HepG2 (cell line): ENCODE data around the gene LRRC40. TPM values are rescaled to one million over a fixed set of nuclear protein-coding genes. Genes with fewer than 3 reads are reported as not detected.
A peak's percentile ranks its signal among the peaks of the same experiment; 100 is the strongest.

Source experiments
- ATM ChIP-seq: fragments of 450-650 bp; IDR thresholded peaks from 2 replicates; pipeline ENCODE4 v1.7.1; 2017; ENCODE audit warnings: mild to moderate bottlenecking, borderline replicate concordance
- DNMT3B ChIP-seq: conservative IDR thresholded peaks from 2 replicates; pipeline ENCODE4 v1.6.1; 2016; ENCODE audit warnings: missing biosample characterization, control low read depth
- FOXK1 ChIP-seq: sonication (generic); formaldehyde crosslinking; IDR thresholded peaks from 2 replicates; pipeline ENCODE4 v1.4.0; 2020; ENCODE audit warnings: low read depth, missing genetic modification reagents, borderline replicate concordance
- MEF2D ChIP-seq: sonication (generic); formaldehyde crosslinking; IDR thresholded peaks from 2 replicates; pipeline ENCODE4 v1.5.1; 2020; ENCODE audit warnings: mild to moderate bottlenecking, missing genetic modification reagents
- NKX3-1 ChIP-seq: sonication (generic); formaldehyde crosslinking; IDR thresholded peaks from 2 replicates; pipeline ENCODE4 v1.5.0; 2020; ENCODE audit warnings: missing genetic modification reagents
- ZFP62 ChIP-seq: sonication (generic); formaldehyde crosslinking; IDR thresholded peaks from 2 replicates; pipeline ENCODE4 v1.4.0; 2020; ENCODE audit warnings: missing genetic modification reagents
- ZHX2 ChIP-seq, 2 experiments: sonication (generic) in 1 of 2; formaldehyde crosslinking in 1 of 2; IDR thresholded peaks; 2 replicates each; pipeline versions ENCODE4 v1.6.1 to v1.9.0; 2014 to 2022; ENCODE audit warnings: antibody characterized with exemption in 1 of 2, borderline replicate concordance in 1 of 2, inconsistent platforms in 1 of 2, low read depth in 1 of 2, missing genetic modification reagents in 1 of 2
- ZNF598 ChIP-seq: sonication (generic); formaldehyde crosslinking; IDR thresholded peaks from 2 replicates; pipeline ENCODE4 v1.5.1; 2020; ENCODE audit warnings: mild to moderate bottlenecking, missing genetic modification reagents, borderline replicate concordance
- polyA plus RNA-seq, 8 experiments: library from polyadenylated mRNA; depleted of rRNA in 3 of 8; stranded (reverse) in 7 of 8; unstranded in 1 of 8; fragments of >200 nt; fragmentation: Illumina TruSeq in 4 of 8; extraction: Trizol in 4 of 8; gene quantifications; 2 replicates each; pipeline versions ENCODE4 v1.2.1 to v1.2.3, GENCODE V29; 2011 to 2016; ENCODE audit warnings: low read depth in 4 of 8, missing spikeins in 1 of 8, mixed read lengths in 1 of 8; ENCODE audit not compliant: insufficient read depth in 1 of 8
- total RNA-seq, 5 experiments: library from RNA; depleted of rRNA; stranded (reverse); fragments of >200 nt; fragmentation: Illumina TruSeq; extraction: Trizol; gene quantifications; 2 replicates each; pipeline ENCODE4 v1.2.3, GENCODE V29; 2016; ENCODE audit warnings: low read depth in 1 of 5
- TF ChIP-seq, protein P1 (sequence below): sonication (generic); formaldehyde crosslinking; IDR thresholded peaks from 2 replicates; pipeline ENCODE4 v1.4.0; 2020; ENCODE audit warnings: missing genetic modification reagents
- TF ChIP-seq, protein P2 (sequence below): sonication (generic); formaldehyde crosslinking; IDR thresholded peaks from 2 replicates; pipeline ENCODE4 v1.4.0; 2020; ENCODE audit warnings: missing genetic modification reagents, borderline replicate concordance
- TF ChIP-seq, protein P3 (sequence below): sonication (generic); formaldehyde crosslinking; IDR thresholded peaks from 2 replicates; pipeline ENCODE4 v1.4.0; 2020; ENCODE audit warnings: missing genetic modification reagents

LRRC40 gene
- total and polyA plus RNA-seq, 2 of the 13 experiments (the other 11 are each of a cell fraction or from before 2014, with no cell fraction given): 10.3 to 32.7 TPM

GRCh38 chr1:70205434-70206118 lies at the start of gene LRRC40 (continued):
- TF ChIP-seq ZHX2 (IDR thresholded peaks at IDR 0.05; ENCODE audit: low read depth) (peak; percentile 91), ZHX2 (CRISPR knock-in tag; IDR thresholded peaks at IDR 0.05; ENCODE audit: borderline replicate concordance) (no peak), FOXK1 (peak; percentile 91), ATM (no peak), ZFP62 (CRISPR knock-in tag) (no peak), MEF2D (peak; percentile 89), ZNF598 (CRISPR knock-in tag) (peak; percentile 93), DNMT3B (CRISPR knock-in tag) (peak; percentile 72; the same call in 1 of the 2 replicates), NKX3-1 (CRISPR knock-in tag) (0 out of 2 replicates have a peak, but pooled peaks have one; percentile 55)
- TF ChIP-seq, protein P1, sequence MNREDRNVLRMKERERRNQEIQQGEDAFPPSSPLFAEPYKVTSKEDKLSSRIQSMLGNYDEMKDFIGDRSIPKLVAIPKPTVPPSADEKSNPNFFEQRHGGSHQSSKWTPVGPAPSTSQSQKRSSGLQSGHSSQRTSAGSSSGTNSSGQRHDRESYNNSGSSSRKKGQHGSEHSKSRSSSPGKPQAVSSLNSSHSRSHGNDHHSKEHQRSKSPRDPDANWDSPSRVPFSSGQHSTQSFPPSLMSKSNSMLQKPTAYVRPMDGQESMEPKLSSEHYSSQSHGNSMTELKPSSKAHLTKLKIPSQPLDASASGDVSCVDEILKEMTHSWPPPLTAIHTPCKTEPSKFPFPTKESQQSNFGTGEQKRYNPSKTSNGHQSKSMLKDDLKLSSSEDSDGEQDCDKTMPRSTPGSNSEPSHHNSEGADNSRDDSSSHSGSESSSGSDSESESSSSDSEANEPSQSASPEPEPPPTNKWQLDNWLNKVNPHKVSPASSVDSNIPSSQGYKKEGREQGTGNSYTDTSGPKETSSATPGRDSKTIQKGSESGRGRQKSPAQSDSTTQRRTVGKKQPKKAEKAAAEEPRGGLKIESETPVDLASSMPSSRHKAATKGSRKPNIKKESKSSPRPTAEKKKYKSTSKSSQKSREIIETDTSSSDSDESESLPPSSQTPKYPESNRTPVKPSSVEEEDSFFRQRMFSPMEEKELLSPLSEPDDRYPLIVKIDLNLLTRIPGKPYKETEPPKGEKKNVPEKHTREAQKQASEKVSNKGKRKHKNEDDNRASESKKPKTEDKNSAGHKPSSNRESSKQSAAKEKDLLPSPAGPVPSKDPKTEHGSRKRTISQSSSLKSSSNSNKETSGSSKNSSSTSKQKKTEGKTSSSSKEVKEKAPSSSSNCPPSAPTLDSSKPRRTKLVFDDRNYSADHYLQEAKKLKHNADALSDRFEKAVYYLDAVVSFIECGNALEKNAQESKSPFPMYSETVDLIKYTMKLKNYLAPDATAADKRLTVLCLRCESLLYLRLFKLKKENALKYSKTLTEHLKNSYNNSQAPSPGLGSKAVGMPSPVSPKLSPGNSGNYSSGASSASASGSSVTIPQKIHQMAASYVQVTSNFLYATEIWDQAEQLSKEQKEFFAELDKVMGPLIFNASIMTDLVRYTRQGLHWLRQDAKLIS (CRISPR knock-in tag): no peak
- TF ChIP-seq, protein P2, sequence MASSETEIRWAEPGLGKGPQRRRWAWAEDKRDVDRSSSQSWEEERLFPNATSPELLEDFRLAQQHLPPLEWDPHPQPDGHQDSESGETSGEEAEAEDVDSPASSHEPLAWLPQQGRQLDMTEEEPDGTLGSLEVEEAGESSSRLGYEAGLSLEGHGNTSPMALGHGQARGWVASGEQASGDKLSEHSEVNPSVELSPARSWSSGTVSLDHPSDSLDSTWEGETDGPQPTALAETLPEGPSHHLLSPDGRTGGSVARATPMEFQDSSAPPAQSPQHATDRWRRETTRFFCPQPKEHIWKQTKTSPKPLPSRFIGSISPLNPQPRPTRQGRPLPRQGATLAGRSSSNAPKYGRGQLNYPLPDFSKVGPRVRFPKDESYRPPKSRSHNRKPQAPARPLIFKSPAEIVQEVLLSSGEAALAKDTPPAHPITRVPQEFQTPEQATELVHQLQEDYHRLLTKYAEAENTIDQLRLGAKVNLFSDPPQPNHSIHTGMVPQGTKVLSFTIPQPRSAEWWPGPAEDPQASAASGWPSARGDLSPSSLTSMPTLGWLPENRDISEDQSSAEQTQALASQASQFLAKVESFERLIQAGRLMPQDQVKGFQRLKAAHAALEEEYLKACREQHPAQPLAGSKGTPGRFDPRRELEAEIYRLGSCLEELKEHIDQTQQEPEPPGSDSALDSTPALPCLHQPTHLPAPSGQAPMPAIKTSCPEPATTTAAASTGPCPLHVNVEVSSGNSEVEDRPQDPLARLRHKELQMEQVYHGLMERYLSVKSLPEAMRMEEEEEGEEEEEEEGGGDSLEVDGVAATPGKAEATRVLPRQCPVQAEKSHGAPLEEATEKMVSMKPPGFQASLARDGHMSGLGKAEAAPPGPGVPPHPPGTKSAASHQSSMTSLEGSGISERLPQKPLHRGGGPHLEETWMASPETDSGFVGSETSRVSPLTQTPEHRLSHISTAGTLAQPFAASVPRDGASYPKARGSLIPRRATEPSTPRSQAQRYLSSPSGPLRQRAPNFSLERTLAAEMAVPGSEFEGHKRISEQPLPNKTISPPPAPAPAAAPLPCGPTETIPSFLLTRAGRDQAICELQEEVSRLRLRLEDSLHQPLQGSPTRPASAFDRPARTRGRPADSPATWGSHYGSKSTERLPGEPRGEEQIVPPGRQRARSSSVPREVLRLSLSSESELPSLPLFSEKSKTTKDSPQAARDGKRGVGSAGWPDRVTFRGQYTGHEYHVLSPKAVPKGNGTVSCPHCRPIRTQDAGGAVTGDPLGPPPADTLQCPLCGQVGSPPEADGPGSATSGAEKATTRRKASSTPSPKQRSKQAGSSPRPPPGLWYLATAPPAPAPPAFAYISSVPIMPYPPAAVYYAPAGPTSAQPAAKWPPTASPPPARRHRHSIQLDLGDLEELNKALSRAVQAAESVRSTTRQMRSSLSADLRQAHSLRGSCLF (CRISPR knock-in tag): no peak
- TF ChIP-seq, protein P3, sequence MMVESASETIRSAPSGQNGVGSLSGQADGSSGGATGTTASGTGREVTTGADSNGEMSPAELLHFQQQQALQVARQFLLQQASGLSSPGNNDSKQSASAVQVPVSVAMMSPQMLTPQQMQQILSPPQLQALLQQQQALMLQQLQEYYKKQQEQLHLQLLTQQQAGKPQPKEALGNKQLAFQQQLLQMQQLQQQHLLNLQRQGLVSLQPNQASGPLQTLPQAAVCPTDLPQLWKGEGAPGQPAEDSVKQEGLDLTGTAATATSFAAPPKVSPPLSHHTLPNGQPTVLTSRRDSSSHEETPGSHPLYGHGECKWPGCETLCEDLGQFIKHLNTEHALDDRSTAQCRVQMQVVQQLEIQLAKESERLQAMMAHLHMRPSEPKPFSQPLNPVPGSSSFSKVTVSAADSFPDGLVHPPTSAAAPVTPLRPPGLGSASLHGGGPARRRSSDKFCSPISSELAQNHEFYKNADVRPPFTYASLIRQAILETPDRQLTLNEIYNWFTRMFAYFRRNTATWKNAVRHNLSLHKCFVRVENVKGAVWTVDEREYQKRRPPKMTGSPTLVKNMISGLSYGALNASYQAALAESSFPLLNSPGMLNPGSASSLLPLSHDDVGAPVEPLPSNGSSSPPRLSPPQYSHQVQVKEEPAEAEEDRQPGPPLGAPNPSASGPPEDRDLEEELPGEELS (CRISPR knock-in tag): peak; percentile 50
